Measurements from ENCODE around the gene PARP14. TPM values are rescaled to one million over a fixed set of nuclear protein-coding genes. Genes with fewer than 3 reads are reported as not detected.
"Not testable (repeated sequence)": the region's sequence is repeated elsewhere in the genome, so short reads cannot be mapped to it uniquely, and the experiment has no call there.

PARP14 gene, protein sequence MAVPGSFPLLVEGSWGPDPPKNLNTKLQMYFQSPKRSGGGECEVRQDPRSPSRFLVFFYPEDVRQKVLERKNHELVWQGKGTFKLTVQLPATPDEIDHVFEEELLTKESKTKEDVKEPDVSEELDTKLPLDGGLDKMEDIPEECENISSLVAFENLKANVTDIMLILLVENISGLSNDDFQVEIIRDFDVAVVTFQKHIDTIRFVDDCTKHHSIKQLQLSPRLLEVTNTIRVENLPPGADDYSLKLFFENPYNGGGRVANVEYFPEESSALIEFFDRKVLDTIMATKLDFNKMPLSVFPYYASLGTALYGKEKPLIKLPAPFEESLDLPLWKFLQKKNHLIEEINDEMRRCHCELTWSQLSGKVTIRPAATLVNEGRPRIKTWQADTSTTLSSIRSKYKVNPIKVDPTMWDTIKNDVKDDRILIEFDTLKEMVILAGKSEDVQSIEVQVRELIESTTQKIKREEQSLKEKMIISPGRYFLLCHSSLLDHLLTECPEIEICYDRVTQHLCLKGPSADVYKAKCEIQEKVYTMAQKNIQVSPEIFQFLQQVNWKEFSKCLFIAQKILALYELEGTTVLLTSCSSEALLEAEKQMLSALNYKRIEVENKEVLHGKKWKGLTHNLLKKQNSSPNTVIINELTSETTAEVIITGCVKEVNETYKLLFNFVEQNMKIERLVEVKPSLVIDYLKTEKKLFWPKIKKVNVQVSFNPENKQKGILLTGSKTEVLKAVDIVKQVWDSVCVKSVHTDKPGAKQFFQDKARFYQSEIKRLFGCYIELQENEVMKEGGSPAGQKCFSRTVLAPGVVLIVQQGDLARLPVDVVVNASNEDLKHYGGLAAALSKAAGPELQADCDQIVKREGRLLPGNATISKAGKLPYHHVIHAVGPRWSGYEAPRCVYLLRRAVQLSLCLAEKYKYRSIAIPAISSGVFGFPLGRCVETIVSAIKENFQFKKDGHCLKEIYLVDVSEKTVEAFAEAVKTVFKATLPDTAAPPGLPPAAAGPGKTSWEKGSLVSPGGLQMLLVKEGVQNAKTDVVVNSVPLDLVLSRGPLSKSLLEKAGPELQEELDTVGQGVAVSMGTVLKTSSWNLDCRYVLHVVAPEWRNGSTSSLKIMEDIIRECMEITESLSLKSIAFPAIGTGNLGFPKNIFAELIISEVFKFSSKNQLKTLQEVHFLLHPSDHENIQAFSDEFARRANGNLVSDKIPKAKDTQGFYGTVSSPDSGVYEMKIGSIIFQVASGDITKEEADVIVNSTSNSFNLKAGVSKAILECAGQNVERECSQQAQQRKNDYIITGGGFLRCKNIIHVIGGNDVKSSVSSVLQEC (N-terminal part only)
- polyA plus RNA-seq (ENCODE audit: insufficient read length in 12 of 12), result 10 to 100 TPM in 7 of 12 donors, 1 to 10 TPM in 4, not detected in 1; 7.3 to 27.0 (median 10.7) TPM
- long read RNA-seq, donor 1, result 0 reads
- long read RNA-seq, donor 2, result 0 reads
- long read RNA-seq, donor 3, full-length matches to known transcripts, result 1 of 1 reads
- long read RNA-seq, donor 3, partial matches to known transcripts, result 0 of 1 reads
- long read RNA-seq, donor 3, other reads (novel, unspliced or antisense), result 0 of 1 reads
- long read RNA-seq, donor 4, result 0 reads
- long read RNA-seq, donor 5, result 0 reads
- long read RNA-seq, donor 6, partial matches to known transcripts, result 10 of 10 reads
- long read RNA-seq, donor 6, other reads (novel, unspliced or antisense), result 0 of 10 reads
- long read RNA-seq, donor 7, result 0 reads
- long read RNA-seq, donor 8, result 0 reads
- long read RNA-seq, donor 9, result 0 reads
- long read RNA-seq, donor 10, result 0 reads
- long read RNA-seq, donor 11, partial matches to known transcripts, result 15 of 15 reads
- long read RNA-seq, donor 11, other reads (novel, unspliced or antisense), result 0 of 15 reads

DNA sequence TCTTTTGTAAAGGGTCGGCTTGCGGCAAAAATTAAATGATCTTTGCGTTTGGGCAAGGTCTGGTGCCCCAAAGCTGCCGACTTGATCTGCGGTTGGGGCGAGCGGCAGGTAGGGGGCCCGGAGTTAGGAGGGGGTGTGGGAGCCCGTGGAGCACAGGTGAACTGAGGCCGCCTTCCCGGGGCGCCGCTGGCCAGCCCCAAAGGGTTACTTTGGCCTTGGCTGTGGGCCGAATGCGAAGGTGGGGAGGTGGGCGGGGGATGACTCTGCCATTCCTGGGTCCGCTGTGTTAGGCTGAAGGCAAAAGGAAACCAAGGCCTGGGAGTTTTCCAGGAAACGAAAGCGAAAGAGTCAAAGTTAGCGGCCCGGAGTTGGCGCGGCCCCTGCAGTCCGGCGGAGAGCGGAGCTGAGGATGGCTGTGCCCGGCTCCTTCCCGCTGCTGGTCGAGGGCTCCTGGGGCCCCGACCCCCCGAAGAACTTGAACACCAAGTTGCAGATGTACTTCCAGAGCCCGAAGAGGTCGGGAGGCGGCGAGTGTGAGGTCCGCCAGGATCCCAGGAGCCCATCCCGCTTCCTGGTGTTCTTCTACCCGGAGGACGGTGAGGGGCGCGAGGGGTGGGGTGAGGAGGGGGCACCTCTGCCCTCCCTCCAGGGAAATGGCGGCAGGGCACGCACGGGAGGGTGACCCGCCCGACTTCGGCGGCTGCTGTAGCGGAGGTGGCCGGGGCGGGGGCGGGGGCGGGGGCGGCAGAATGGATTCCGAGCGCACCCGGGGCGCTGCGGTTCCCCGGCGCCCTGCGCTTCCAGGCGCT, at the start of gene PARP14:
Gene PARP14 (plus strand): TSS at position 365 of the 809 bp plus-strand sequence. CDS start 45 bp downstream, at position 410.
- DNase-seq, result peak; percentile 81

DNA sequence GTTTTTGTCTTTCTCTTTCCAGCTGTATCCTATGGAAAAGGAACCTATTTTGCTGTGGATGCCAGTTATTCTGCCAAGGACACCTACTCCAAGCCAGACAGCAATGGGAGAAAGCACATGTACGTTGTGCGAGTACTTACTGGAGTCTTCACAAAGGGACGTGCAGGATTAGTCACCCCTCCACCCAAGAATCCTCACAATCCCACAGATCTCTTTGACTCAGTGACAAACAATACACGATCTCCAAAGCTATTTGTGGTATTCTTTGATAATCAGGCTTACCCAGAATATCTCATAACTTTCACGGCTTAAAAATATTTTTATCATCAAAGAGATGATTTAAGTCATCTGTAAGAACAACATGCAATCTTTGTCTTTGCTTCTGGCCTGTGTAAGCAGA, 44.9 kb upstream of the PARP14 start:
- DNase-seq, result no peak

DNA sequence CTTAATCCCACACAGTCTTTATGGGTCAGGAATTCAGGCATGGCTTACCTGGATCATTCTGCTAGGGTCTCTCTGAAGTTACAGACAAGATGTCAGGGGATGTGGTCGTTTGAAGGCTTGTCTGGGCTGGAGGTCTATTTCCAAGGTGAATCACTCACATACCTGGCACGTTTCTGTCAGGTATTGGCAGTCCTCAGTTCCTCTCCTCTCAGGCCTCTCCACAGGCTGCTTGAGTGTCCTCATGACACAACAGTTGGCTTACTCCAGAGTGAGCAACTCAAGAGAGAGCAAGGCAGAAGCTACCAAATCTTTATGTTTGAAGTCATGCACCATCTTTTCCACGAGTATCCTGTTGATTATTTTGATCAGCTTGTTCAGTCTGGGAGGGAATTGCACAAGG, 43.9 kb upstream of the PARP14 start:
- DNase-seq, result no peak

DNA sequence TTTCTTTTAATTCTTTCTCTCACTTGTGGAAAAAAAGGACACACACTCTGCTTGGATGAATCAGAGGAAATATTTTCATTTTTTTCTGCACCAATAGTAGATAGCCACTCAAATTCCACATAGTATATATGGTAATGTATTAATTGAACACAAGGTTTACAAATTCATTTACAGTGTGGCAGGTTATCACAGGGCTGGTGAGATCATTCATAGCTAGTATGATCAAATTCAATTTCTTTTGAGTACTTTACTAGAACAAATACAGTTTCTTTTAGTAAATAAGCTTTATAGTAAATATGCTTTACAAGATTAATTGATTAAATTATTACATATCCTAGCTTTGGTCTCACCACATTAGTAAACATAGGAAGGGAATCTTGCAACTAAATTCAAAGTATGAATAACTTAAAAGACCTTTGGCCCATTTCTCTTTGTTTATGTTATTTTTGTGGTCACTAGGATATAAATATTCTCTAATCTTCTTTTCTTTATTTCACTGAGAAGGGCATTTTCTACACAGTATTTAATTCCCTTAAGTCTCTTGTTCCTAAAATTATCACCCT, 40.1 kb upstream of the PARP14 start:
- no peak for DNase-seq

DNA sequence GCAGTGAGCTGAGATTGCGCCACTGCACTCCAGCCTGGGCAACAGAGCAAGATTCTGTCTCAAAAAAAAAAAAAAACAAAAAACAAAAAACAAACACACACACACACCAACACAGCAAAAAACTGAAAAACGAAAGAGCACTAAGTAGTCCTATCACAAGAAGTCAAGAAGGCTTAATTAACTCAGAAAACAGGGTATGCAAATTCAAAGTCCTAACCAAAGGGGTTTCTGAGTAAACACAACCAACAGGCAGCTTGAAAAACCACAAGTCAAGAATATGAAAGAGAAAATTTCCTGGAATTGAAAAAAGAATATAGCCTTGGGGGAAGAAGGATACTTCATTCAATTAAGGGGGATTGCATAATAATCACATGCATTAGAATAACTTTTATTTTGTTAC, 37.7 kb upstream of the PARP14 start:
- no peak for DNase-seq

DNA sequence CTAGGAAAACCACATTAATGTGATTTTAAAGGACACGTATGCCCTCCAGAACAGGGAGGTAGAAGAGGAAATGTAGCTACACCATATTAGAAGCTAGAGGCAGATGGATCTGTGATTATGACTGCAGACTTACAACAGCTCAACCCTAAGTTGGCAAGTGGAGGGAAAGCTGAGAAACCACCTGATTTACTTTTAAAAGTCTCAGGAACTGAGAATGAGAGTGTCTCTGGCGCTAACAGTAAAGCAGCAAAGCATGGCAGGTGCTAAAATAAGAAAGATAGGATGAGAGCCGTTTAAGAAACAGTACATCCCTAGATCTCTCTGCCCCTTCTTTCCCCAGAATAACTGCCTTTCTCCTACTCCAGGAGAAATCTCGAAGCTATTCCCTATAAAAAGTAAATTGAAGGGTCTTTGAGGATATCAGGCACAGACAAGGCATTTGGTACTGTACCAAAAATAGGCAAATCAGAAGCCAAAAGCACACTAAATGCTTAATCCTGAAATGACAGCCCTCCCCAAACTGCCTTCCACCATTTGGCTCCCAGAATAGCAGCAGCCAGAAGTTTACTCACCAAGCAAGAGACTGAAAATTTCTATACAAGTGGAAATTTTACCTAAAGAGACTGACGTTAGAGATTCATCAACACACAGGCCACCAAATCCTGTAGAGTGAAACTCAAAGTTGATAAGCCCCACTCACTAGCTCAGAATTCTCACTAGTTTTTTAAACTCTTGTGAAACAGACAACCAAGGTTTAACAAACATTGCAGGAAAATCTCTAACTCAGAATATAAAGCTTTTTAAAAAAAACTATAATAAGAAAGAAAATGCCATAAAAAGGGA, 34.3 kb upstream of the PARP14 start:
- DNase-seq, result no peak

DNA sequence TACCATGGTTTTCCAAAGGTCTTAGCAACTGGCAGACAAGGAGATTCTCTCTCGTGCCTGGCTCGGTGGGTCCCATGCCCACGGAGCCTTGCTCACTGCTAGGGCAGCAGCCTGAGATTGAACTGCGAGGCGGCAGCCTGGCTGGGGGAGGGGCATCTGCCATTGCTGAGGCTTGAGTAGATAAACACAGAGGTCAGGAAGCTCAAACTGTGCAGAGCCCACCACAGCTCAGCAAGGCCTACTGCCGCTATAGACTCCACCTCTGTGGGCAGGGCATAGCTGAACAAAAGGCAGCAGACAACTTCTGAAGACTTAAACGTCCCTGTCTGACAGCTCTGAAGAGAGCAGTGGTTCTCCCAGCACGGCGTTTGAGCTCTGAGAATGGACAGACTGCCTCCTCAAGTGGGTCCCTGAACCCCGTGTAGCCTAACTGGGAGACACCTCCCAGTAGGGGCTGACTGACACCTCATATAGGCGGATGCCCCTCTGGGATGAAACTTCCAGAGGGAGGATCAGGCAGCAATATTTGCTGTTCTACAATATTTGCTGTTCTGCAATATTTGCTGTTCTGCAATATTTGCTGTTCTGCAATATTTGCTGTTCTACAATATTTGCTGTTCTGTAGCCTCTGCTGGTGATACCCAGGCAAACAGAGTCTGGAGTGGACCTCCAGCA, 29.3 kb upstream of the PARP14 start:
- DNase-seq, result not testable (repeated sequence)

DNA sequence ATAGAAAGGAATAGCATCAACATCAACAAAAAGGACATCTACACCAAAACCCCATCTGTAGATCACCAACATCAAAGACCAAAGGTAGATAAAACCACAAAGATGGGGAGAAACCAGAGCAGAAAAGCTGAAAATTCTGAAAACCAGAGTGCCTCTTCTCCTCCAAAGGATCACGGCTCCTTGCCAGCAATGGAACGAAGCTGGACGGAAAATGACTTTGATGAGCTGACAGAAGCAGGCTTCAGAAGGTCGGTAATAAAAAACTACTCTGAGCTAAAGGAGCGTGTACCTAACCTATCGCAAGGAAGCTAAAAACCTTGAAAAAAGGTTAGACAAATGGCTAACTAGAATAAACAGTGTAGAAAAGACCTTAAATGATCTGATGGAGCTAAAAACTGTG, 28.7 kb upstream of the PARP14 start:
- not testable (repeated sequence) for DNase-seq

DNA sequence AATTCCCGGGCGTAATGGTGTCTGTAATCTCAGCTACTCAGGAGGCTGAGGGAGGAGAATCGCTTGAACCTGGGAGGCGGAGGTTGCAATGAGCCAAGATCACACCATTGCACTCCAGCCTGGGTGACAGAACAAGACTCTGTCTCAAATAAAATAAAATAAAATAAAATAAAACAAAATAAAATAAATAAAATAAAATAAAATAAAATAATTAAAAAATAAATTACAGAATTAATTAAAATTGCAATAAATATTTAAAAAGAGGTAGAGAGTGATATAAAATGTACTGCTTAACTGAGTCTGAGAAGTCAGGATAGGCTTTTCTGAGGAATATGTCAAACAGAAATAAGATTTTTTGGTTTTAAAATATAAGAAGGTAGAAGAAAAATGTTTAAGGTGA, 22.3 kb upstream of the PARP14 start:
- DNase-seq, result not testable (repeated sequence)

DNA sequence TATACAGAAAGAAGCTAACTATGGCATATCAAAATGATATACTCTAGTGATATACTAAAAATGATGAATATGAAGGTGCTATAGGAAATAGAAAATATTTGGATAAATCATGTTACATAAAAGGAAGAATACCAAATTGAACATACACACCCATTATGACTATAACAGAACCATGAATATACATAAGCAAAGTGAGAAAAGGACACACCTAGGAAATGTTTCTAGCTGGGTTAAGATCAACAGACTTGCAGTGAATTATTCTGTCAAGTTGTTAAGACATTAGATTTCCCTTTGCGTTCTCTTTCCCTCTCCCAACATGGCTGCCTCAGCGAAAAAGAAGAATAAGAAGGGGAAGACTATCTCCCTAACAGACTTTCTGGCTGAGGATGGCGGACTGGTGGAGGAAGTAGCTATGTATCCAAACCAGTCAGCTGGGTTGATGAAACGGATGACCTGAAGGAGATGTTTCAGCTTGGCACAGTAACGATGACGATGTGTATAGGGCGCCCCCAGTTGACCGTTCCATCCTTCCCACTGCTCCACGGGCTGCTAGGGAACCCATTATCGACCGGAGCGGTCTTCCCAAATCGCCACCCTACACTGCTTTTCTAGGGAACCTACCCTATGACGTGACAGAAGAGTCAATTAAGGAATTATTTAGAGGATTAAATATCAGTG, 20.2 kb upstream of the PARP14 start:
- DNase-seq, result no peak

DNA sequence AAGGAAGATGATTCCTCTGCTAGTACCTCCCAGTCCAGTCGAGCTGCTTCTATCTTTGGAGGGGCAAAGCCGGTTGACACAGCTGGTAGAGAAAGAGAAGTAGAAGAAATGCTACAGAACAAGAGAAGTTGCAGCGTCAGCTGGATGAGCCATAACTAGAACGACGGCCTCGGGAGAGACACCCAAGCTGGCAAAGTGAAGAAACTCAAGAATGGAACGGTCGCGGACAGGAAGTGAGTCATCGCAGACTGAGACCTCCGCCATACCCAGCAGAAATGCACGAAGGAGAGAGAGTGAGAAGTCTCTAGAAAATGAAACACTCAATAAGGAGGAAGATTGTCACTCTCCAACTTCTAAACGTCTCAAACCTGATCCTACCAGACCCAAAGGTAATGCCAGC, 19.0 kb upstream of the PARP14 start:
- no peak for DNase-seq

DNA sequence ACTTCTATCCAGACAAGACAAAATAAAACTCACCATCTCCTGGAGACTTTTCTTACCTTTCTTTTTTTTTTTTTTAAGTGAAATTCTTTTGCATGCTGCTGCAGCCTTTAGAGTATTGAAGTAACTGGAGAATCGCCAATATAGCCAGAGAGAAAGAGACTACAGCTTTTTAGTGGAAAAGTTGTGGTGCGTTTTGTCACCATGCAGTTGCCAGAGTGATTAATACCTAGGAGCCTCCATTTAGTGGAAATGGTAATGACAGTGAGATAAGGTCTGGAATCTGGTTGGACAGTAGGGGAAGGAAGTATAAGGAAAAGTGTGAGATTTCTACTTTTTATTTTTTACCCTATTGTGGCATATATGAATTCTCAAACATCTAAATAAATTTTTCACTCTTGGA, 18.1 kb upstream of the PARP14 start:
- no peak for DNase-seq

DNA sequence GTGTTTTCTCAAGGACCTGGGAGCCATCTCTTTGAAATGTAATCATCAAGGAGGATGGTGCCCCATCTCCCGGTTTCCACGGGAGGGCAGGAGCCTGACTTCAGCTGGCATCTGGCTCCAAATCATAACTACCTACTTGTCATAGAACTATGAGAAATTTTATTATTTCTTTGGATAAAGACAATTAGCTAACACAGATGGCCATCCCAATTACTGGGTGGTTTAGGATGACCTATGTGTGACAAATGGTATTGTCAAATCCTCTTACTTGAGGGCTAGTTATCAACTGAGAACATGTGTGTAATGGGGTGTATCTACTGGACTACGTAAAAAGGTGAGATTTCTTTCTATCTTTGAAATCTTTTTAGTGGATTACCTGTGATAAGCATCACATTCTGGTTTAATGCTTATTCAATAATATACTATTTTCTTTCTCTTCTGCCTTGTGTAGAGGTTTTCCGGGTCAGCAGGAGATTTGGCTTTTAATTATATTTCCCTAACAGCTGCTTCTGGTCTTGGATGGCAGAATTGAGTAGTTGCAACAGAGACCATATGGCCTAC, 15.3 kb upstream of the PARP14 start:
- DNase-seq, result no peak

DNA sequence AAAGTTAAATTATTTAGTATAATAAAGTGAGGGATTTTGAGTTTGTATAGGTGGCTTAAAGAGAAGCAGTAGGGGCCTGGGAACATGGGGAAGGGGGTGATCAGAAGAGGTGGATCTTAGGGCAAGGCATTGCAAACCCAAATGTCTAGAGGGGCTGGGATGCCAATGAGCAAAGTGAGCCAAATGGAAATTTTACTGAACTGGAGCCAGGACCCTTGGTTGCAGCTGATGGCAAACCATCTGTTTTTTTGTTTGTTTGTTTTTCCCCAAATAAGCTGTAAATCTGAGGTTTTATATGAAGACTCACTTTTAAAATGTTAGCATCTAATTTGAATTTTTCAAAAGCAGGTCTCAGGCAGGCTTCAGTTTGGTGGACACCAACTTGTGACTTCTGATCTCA, 14.8 kb upstream of the PARP14 start:
- DNase-seq, result no peak

DNA sequence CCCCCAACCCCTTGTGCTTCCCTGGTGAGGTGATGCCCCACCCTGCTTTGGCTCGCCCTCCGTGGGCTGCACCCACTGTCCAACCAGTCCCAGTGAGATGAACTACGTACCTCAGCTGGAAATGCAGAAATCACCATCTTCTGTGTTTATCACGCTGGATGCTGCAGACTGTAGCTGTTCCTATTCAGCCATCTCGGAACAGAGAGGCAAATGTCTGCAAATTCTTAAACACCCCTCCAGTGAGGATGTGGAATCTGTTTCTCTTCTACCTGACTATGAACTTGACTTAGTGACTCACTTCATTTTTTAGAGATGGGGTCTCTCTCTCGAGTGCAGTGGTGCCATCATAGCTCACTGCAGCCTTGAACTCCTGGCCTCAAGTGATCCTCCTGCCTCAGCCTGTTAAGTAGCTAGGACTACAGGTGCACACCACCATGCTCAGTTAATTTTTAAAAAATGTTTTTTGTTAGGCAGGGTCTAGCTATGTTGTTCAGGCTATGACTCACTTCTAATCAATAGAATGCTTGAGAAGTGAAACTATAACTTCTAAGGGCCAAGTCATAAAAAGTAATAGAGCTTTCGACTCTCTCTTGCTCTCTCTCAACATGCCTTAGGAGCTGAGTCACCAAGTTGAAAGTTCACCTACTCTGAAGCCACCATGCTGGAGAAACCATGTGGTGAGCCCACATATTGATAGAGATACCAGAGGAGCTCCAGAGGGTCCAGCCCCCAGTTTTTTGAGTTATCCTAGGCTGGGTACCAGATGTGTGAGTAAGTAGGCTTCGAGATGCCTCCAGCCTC, 11.5 kb upstream of the PARP14 start:
- no peak for DNase-seq

DNA sequence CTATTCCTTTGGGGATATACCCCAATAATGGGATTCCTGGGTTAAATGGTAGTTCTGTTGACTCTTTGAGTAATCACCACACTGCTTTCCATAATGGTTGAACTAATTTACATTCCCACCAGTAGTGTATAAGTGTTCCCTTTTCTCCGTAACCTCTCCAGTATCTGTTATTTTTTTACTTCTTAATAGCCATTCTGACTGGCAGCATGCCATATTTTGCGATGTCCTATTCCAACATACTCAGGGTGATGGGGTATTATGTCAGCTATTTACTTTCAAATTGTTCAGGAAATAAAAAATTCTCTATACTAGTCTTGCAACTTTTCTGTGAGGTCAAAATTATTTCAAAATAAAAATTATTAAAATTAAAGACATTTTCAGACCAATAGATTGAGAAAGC, 9.1 kb upstream of the PARP14 start:
- no peak for DNase-seq

All from muscle of arm (tissue), 14 donors.